CD14-positive monocyte (primary cell): Measurements from ENCODE around the gene TBC1D19. TPM values are rescaled to one million over a fixed set of nuclear protein-coding genes. Genes with fewer than 3 reads are reported as not detected.

Source experiments
- DNase-seq, 3 donors: peaks; one replicate each; pipeline ENCODE4 v3.0.0-alpha.2; 2011 to 2022
- H2AFZ ChIP-seq: 2 replicates; pipeline ENCODE4 v1.6.0; 2012; ENCODE audit warnings: mild to moderate bottlenecking, low read depth, low read length, inconsistent platforms; ENCODE audit not compliant: insufficient read depth, poor library complexity, severe bottlenecking
- H3K27ac ChIP-seq, 2 donors: 1 replicate in 1 of 2; 2 replicates in 1 of 2; pipeline ENCODE4 v1.5.1; 2012 to 2013; ENCODE audit warnings: low read length in 2 of 2, control low read depth in 1 of 2, inconsistent platforms in 1 of 2, low read depth in 1 of 2, mild to moderate bottlenecking in 1 of 2
- H3K27me3 ChIP-seq, 2 donors: one replicate each; pipeline versions ENCODE4 v1.6.0 to v1.6.1; 2011 to 2013; ENCODE audit warnings: low read length in 2 of 2; ENCODE audit not compliant: control insufficient read depth in 2 of 2, insufficient read depth in 2 of 2
- H3K36me3 ChIP-seq, 2 donors: replicated peaks in 1 of 2; 1 replicate in 1 of 2; 2 replicates in 1 of 2; pipeline versions ENCODE4 v1.5.1 to v1.6.1; 2012 to 2013; ENCODE audit warnings: low read length in 2 of 2, control low read depth in 1 of 2, inconsistent platforms in 1 of 2, mild to moderate bottlenecking in 1 of 2; ENCODE audit not compliant: insufficient read depth in 2 of 2, control insufficient read depth in 1 of 2
- H3K4me1 ChIP-seq, 2 donors: 1 replicate in 1 of 2; 2 replicates in 1 of 2; pipeline versions ENCODE4 v1.5.1 to v1.6.1; 2012 to 2013; ENCODE audit warnings: low read length in 2 of 2, control low read depth in 1 of 2, inconsistent platforms in 1 of 2, mild to moderate bottlenecking in 1 of 2, moderate library complexity in 1 of 2; ENCODE audit not compliant: insufficient read depth in 2 of 2, control insufficient read depth in 1 of 2
- H3K4me2 ChIP-seq: replicated peaks from 2 replicates; pipeline ENCODE3; 2012; ENCODE audit warnings: low read length, moderate library complexity, mild to moderate bottlenecking; ENCODE audit not compliant: poor library complexity, severe bottlenecking; ENCODE audit errors: extremely low read depth
- H3K4me3 ChIP-seq, 3 experiments: fragments of 200-600 bp in 1 of 3; sonication (generic) in 1 of 3; replicated peaks in 1 of 3; 1 replicate in 2 of 3; 2 replicates in 1 of 3; pipeline ENCODE4 v1.5.1; 2011 to 2013; ENCODE audit warnings: low read length in 3 of 3, mild to moderate bottlenecking in 3 of 3, control low read depth in 2 of 3, low read depth in 2 of 3, inconsistent platforms in 1 of 3, moderate library complexity in 1 of 3
- H3K79me2 ChIP-seq: 2 replicates; pipeline ENCODE4 v1.6.0; 2012; ENCODE audit warnings: mild to moderate bottlenecking, control low read depth, inconsistent platforms, low read length, moderate library complexity; ENCODE audit not compliant: insufficient read depth
- H3K9ac ChIP-seq: 2 replicates; pipeline ENCODE4 v1.6.0; 2017; ENCODE audit warnings: low read length, mild to moderate bottlenecking; ENCODE audit not compliant: insufficient read depth, poor library complexity, severe bottlenecking
- H3K9me3 ChIP-seq, 2 donors: replicated peaks in 1 of 2; 1 replicate in 1 of 2; 2 replicates in 1 of 2; pipeline versions ENCODE4 v1.5.1 to v1.6.1; 2012 to 2013; ENCODE audit warnings: low read length in 2 of 2, control low read depth in 1 of 2; ENCODE audit not compliant: control insufficient read depth in 1 of 2, insufficient read depth in 1 of 2
- H4K20me1 ChIP-seq: 2 replicates; pipeline ENCODE4 v1.6.0; 2012; ENCODE audit warnings: mild to moderate bottlenecking, low read length, control low read depth, moderate library complexity; ENCODE audit not compliant: insufficient read depth
- H3K27ac Mint-ChIP-seq, 7 donors: one replicate each; pipeline ENCODE4 v1.8.0; 2020; ENCODE audit warnings: mild to moderate bottlenecking in 7 of 7, mixed read lengths in 7 of 7, moderate library complexity in 6 of 7, inconsistent platforms in 2 of 7
- H3K27me3 Mint-ChIP-seq, 3 donors: one replicate each; pipeline ENCODE4 v1.8.0; 2021 to 2022; ENCODE audit warnings: low read depth in 3 of 3, mild to moderate bottlenecking in 3 of 3, mixed read lengths in 3 of 3, moderate library complexity in 3 of 3, inconsistent platforms in 1 of 3
- H3K36me3 Mint-ChIP-seq, 2 donors: one replicate each; pipeline ENCODE4 v1.8.0; 2020; ENCODE audit warnings: mixed read lengths in 2 of 2, inconsistent platforms in 1 of 2, mild to moderate bottlenecking in 1 of 2
- H3K4me1 Mint-ChIP-seq: one replicate; pipeline ENCODE4 v1.8.0; 2020; ENCODE audit warnings: mild to moderate bottlenecking, mixed read lengths
- H3K4me3 Mint-ChIP-seq, 2 donors: one replicate each; pipeline ENCODE4 v1.8.0; 2020; ENCODE audit warnings: mild to moderate bottlenecking in 2 of 2, mixed read lengths in 2 of 2, moderate library complexity in 1 of 2
- H3K9me3 Mint-ChIP-seq, 7 donors: one replicate each; pipeline ENCODE4 v1.8.0; 2020 to 2022; ENCODE audit warnings: mixed read lengths in 7 of 7, mild to moderate bottlenecking in 6 of 7, moderate library complexity in 6 of 7, inconsistent platforms in 2 of 7
- CTCF ChIP-seq: fragments of 200-600 bp; IDR thresholded peaks from one replicate; pipeline ENCODE4 v1.8.0; 2022; ENCODE audit warnings: antibody characterized with exemption, mild to moderate bottlenecking
- WGBS: methylation state at CpG from one replicate; pipeline ENCODE4 v1.1.5; 2013; ENCODE audit warnings: missing lambda C conversion rate; ENCODE audit not compliant: insufficient coverage; 5-methylcytosine and 5-hydroxymethylcytosine counted together
- intact Hi-C, 2 donors: fragments of 100-400 bp; cut with micrococcal nuclease; formaldehyde crosslinking; loops; one replicate each; pipeline versions ENCODE4 v1.15.0 to v1.15.1; 2023
- polyA plus RNA-seq, 3 donors: library from polyadenylated mRNA; depleted of rRNA in 1 of 3; unstranded in 2 of 3; stranded (reverse) in 1 of 3; fragments of 300-500 nt in 2 of 3; fragments of >200 nt in 1 of 3; fragmentation: Illumina TruSeq in 2 of 3; gene quantifications; 1 replicate in 2 of 3; 2 replicates in 1 of 3; pipeline ENCODE4 v1.2.3, GENCODE V29; 2012 to 2021

TBC1D19 gene
- polyA plus RNA-seq, 3 donors, result 0.19 to 0.84 (median 0.33) TPM

- Histone ChIP-seq H3K9me3 (no peaks in the 10 kb centered on the region), H3K4me1 (no peaks in the 10 kb centered on the region), H3K9ac (no peak overlapping the region), H3K36me3 (no peaks in the 10 kb centered on the region), H3K4me2 (no peak overlapping the region), H2AFZ (no peak overlapping the region), H3K79me2 (no peaks in the 10 kb centered on the region), H3K4me3 (no peak overlapping the region), H4K20me1 (no peaks in the 10 kb centered on the region), H3K27ac (no peak overlapping the region), H3K27me3 (no peaks in the 10 kb centered on the region)
- DNase-seq, result no peak
- H3K4me1 Mint-ChIP-seq, result no peaks in the 10 kb centered on the region
- intact Hi-C loops, result no loop called here
- WGBS, result no CpG with 5 or more reads among the region's 1 CpG
- TF ChIP-seq CTCF, result no peak
- peaks cover 0 to 4% (median 0%) of the 10 kb centered on the region in 7 donors for H3K9me3 Mint-ChIP-seq
- H3K27ac Mint-ChIP-seq, result no peak overlapping the region
- no peaks in the 10 kb centered on the region for H3K27me3 Mint-ChIP-seq
- H3K36me3 Mint-ChIP-seq, result no peaks in the 10 kb centered on the region
- H3K4me3 Mint-ChIP-seq, result no peak overlapping the region
Observed at GRCh38 chr4:26596843-26597242, 13.0 kb downstream of the TBC1D19 start.

- H3K27me3 ChIP-seq, result no peaks in the 10 kb centered on the region
Observed at GRCh38 chr4:26601204-26601603, 17.3 kb downstream of the TBC1D19 start.

More at GRCh38 chr4:26601204-26601603, 17.3 kb downstream of the TBC1D19 start:
- H3K4me3 Mint-ChIP-seq, result no peak overlapping the region
- Histone ChIP-seq H2AFZ (no peak overlapping the region), H3K36me3 (no peaks in the 10 kb centered on the region), H3K4me1 (no peaks in the 10 kb centered on the region), H3K9me3 (no peaks in the 10 kb centered on the region), H4K20me1 (no peaks in the 10 kb centered on the region), H3K79me2 (no peaks in the 10 kb centered on the region), H3K4me3 (no peak overlapping the region), H3K27ac (no peak overlapping the region), H3K9ac (no peak overlapping the region), H3K4me2 (no peak overlapping the region)
- H3K27ac Mint-ChIP-seq, result no peak overlapping the region
- no CpG with 5 or more reads among the region's 1 CpG for WGBS
- peaks cover 0 to 2% (median 0%) of the 10 kb centered on the region in 7 donors for H3K9me3 Mint-ChIP-seq
- no peaks in the 10 kb centered on the region for H3K4me1 Mint-ChIP-seq
- no peak for DNase-seq
- intact Hi-C loops, result no loop called here
- no peaks in the 10 kb centered on the region for H3K36me3 Mint-ChIP-seq
- H3K27me3 Mint-ChIP-seq, result no peaks in the 10 kb centered on the region
- no peak for TF ChIP-seq CTCF
